ENCODE measurements around the gene ITPKA.

The ITPKA gene

GRCh38 chr15:41495736-41496599 lies 2.3 kb downstream of the ITPKA start:
- TF ChIP-seq, protein P1, sequence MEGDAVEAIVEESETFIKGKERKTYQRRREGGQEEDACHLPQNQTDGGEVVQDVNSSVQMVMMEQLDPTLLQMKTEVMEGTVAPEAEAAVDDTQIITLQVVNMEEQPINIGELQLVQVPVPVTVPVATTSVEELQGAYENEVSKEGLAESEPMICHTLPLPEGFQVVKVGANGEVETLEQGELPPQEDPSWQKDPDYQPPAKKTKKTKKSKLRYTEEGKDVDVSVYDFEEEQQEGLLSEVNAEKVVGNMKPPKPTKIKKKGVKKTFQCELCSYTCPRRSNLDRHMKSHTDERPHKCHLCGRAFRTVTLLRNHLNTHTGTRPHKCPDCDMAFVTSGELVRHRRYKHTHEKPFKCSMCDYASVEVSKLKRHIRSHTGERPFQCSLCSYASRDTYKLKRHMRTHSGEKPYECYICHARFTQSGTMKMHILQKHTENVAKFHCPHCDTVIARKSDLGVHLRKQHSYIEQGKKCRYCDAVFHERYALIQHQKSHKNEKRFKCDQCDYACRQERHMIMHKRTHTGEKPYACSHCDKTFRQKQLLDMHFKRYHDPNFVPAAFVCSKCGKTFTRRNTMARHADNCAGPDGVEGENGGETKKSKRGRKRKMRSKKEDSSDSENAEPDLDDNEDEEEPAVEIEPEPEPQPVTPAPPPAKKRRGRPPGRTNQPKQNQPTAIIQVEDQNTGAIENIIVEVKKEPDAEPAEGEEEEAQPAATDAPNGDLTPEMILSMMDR (IDR thresholded peaks at IDR 0.05; ENCODE audit: insufficient read depth, missing control alignments), result no peak
- DNase-seq (ENCODE audit: insufficient read length, low spot score), result no peak
- FAIRE-seq, result no peak

- FAIRE-seq (no peak), DNase-seq (ENCODE audit: insufficient read length, low spot score) (no peak)
- TF ChIP-seq, protein P1 (IDR thresholded peaks at IDR 0.05; ENCODE audit: insufficient read depth, missing control alignments), result no peak
These were observed 5.0 kb downstream of the ITPKA start for GRCh38 chr15:41498657-41499056.

DNA sequence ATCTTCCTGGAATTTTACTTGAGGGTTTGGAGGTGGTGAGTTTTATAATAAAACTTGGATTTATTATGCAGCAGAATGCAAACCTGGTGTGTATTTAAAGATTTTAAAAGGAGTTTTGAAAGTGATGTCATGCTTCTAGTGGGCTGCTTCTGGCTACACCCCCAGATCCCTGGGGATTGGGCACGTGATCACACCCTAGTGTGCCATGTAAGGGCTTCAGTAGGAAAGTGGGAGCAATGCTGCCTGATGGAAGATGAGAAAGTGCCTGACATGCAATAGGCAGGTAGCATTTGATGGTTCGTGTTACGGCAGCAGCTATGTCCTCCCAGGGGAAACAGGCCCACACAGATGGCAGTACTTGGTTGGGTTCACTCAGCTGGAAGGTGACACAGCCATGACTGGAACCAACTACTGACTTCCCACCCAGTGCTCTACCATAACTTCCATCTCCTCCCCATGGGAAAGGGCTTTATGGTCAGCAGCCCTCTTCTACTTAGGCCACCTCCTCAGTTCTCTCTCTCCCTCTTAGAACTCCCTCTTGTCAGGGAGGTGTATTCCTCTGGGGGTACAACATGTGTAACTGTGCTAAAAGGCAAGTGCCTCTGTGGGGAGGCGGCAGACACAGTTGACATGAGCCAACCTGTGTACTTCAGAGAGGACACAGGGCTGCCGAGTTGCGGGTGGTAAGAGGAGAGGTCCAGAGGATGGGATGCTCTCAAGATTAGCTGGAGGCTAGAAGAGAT lies 5.6 kb downstream of the ITPKA start:
- FAIRE-seq (no peak), DNase-seq (ENCODE audit: insufficient read length, low spot score) (no peak)
- TF ChIP-seq, protein P1 (IDR thresholded peaks at IDR 0.05; ENCODE audit: insufficient read depth, missing control alignments), result no peak

GRCh38 chr15:41501191-41501917 lies 7.7 kb downstream of the ITPKA start:
- no peak for FAIRE-seq
- TF ChIP-seq, protein P1 (IDR thresholded peaks at IDR 0.05; ENCODE audit: insufficient read depth, missing control alignments), result no peak
- DNase-seq (ENCODE audit: insufficient read length, low spot score), result peak; percentile 63

GRCh38 chr15:41501931-41502794 lies 8.5 kb downstream of the ITPKA start:
- TF ChIP-seq, protein P1 (IDR thresholded peaks at IDR 0.05; ENCODE audit: insufficient read depth, missing control alignments), result no peak
- DNase-seq (ENCODE audit: insufficient read length, low spot score), result no peak
- no peak for FAIRE-seq
